GM12874 (cell line): ENCODE results near the gene PHC1.

ENCODE experiments used
- TF ChIP-seq, protein P1 (sequence below): IDR thresholded peaks from 2 replicates; pipeline ENCODE4 v1.5.1; 2011; ENCODE audit warnings: low read depth, mild to moderate bottlenecking, control low read depth, low read length, moderate library complexity; ENCODE audit not compliant: insufficient read depth

PHC1 gene

DNA sequence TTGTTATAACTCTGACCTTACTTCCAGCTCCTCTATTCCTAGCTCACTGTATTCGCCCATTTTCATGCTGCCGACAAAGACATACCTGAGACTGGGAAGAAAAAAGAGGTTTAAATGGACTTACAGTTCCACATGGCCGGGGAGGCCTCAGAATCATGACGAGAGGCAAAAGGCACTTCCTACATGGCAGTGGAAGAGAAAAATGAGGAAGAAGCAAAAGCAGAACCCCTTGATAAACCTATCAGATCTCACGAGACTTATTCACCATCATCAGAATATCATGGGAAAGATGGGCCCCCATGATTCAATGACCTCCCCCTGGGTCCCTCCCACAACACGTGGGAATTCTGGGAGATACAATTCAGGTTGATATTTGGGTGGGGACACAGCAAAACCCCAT is 14.5 kb upstream of the PHC1 start:
- TF ChIP-seq, protein P1, sequence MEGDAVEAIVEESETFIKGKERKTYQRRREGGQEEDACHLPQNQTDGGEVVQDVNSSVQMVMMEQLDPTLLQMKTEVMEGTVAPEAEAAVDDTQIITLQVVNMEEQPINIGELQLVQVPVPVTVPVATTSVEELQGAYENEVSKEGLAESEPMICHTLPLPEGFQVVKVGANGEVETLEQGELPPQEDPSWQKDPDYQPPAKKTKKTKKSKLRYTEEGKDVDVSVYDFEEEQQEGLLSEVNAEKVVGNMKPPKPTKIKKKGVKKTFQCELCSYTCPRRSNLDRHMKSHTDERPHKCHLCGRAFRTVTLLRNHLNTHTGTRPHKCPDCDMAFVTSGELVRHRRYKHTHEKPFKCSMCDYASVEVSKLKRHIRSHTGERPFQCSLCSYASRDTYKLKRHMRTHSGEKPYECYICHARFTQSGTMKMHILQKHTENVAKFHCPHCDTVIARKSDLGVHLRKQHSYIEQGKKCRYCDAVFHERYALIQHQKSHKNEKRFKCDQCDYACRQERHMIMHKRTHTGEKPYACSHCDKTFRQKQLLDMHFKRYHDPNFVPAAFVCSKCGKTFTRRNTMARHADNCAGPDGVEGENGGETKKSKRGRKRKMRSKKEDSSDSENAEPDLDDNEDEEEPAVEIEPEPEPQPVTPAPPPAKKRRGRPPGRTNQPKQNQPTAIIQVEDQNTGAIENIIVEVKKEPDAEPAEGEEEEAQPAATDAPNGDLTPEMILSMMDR = no peak

DNA sequence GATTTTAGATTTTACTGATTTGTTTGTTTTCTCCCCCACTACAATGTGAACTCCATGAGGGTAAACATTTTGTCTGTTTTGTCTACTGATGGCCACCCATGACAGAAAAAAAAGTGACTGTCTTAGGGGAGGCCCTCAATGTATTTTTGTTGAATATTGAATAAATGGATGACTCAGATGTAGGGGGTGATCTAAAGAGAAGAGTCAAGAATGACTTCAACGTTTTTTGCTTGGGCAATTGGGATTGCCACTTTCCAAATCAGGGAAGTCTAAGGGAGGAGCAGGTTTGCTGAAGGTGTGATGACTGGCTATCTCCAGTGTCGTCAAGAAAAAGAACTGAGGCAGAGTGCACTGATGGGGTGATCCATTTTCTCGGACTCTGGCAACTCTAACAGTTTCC is 10.7 kb upstream of the PHC1 start:
- TF ChIP-seq, protein P1 = no peak

DNA sequence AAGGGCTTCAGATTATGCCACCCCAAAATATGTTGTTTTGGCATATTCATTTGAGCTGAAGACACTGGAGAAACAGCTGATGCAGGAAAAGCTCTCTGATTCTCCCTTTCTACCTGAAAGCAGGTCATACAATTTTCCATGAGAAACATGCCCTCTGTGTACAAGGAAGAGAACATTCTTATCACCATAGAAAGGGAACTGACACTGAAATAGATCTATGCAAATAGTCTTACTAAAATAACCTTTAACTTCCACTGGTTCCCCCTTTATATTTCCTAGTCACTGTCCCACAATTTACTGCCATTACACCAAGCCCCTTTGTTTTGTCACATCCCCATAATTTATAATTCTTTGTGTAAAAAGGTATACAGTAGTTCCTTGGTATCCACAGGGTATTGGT is 9.6 kb upstream of the PHC1 start:
- TF ChIP-seq, protein P1 = no peak

DNA sequence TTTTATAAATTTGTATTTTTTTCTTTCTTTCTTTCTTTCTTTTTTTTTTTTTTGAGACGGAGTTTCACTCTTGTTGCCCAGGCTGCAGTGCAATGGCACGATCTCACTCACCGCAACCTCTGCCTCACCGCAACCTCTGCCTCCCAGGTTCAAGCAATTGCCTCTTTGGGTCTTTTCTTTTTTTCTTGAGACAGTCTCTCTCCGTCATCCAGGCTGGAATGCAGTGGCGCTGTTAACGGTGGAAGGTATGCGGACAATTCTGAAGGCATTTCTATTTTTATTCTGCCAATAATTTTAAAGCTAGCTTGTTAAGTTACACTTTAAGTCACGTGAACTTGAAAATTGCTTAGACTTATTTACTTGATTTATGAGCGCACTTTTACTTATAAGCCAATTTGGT is 8.8 kb upstream of the PHC1 start:
- TF ChIP-seq, protein P1 = no peak

DNA sequence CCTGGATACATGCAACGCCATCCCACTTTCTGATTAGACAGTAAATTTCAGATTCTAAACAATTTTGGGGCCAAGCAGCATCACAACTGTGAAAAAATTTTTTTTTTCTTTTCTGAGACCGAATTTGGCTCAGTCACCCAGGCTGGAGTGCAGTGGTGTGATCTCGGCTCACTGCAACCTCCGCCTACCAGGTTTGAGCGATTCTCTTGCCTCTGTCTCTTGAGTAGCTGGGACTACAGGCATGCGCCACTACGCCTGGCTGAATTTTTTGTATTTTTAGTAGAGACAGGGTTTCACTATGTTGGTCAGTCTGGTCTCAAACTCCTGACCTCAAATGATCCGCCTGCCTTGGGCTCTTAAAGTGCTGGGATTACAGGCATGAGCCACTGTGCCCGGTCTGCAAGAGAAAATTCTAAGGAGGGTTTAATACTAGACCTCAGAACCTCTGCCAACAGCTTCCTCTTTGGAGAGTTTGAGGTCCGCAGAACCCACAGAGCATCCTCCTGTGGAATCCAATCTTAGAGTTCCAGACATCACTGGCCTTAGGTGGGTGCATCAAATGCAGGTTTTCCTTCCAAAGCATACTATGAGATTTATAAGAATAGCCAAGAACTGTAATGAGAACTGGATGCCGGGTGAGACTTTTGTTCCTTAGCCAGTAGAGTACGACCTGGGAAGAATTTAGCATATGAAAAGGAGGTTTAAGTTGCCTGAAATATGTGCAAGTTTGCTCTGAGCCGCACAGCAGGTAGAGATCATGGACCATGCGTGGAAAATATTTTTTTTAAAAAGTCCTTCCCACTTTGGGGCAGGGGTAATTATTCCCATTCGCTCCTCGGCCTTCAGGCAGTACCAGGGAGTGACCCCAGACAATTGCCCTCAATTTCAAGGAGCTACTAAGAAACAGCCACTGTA is 7.8 kb upstream of the PHC1 start:
- TF ChIP-seq, protein P1 = no peak

DNA sequence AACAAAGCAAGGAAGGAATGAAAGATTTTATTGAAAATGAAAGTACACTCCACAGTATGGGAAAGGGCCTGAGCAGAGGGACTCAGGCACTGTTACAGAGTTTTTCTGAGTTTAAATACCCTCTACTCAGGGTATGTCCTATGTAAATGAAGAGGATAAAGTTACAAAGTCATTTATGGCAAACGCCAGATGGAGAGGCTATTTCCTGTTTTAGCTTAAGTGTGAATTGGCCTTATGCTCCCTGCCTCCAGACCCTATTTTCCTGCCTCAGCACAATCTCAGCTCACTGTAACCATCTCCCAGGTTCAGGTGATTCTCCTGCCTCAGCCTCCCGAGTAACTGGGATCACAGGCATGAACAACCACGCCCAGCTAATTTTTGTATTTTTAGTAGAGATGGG is 6.8 kb upstream of the PHC1 start:
- TF ChIP-seq, protein P1 = no peak

DNA sequence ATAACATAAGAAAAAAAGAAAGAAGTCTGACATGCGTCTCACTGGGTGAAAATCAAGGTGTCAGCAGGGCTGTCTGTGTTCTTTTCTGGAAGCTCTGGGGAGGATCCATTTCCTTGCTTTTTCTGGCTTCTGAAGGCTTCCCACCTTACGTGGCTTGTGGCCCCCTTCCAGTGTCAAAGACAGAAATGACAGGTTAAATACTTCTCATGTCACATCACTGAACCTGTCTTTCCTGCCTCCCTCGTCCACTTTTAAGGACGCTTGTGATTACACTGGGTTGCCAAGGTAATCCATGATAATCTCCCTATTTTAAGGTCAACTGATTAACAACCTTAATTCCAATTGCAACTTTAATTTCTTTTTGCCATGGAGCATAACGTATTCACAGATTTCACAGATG is 4.6 kb upstream of the PHC1 start:
- TF ChIP-seq, protein P1 = no peak
